Lung (tissue), 12 donors: ENCODE results near the gene DUSP22. TPM values are rescaled to one million over a fixed set of nuclear protein-coding genes. Genes with fewer than 3 reads are reported as not detected.

Source experiments
- ATAC-seq: fragments of 200-7000 bp; cut with Tn5 transposase; one replicate; pipeline ENCODE4 v1.9.1; 2020; ENCODE audit warnings: moderate number of reproducible peaks; ENCODE audit not compliant: insufficient read depth, low FRiP score
- DNase-seq, 3 donors: peaks; one replicate each; pipeline ENCODE4 v3.0.0-alpha.2; 2013 to 2017
- H3K27ac ChIP-seq, 2 donors: one replicate each; pipeline ENCODE4 v1.5.1; 2013; ENCODE audit warnings: mild to moderate bottlenecking in 2 of 2, moderate library complexity in 2 of 2, control low read depth in 1 of 2, inconsistent platforms in 1 of 2, low read depth in 1 of 2, low read length in 1 of 2
- H3K27me3 ChIP-seq, 3 donors: one replicate each; pipeline ENCODE4 v1.5.1; 2013; ENCODE audit warnings: low read length in 2 of 3; ENCODE audit not compliant: control insufficient read depth in 3 of 3, insufficient read depth in 3 of 3
- H3K36me3 ChIP-seq, 4 donors: one replicate each; pipeline ENCODE4 v1.5.1; 2013; ENCODE audit warnings: low read length in 4 of 4, mild to moderate bottlenecking in 1 of 4, moderate library complexity in 1 of 4; ENCODE audit not compliant: control insufficient read depth in 4 of 4, insufficient read depth in 4 of 4
- H3K4me1 ChIP-seq, 5 donors: one replicate each; pipeline ENCODE4 v1.5.1; 2013; ENCODE audit warnings: low read length in 5 of 5, mild to moderate bottlenecking in 2 of 5, moderate library complexity in 1 of 5; ENCODE audit not compliant: control insufficient read depth in 5 of 5, insufficient read depth in 5 of 5
- H3K4me3 ChIP-seq: one replicate; pipeline ENCODE4 v1.5.1; 2013; ENCODE audit warnings: mild to moderate bottlenecking, control low read depth, moderate library complexity
- H3K9ac ChIP-seq, 2 donors: one replicate each; pipeline ENCODE4 v1.5.1; 2013; ENCODE audit warnings: low read length in 2 of 2, control low read depth in 1 of 2; ENCODE audit not compliant: insufficient read depth in 1 of 2
- H3K9me3 ChIP-seq, 4 donors: one replicate each; pipeline ENCODE4 v1.5.1; 2013; ENCODE audit warnings: low read length in 3 of 4, mild to moderate bottlenecking in 1 of 4, moderate library complexity in 1 of 4; ENCODE audit not compliant: control insufficient read depth in 4 of 4, insufficient read depth in 3 of 4
- CTCF ChIP-seq: IDR thresholded peaks from 2 replicates; pipeline ENCODE4 v1.5.1; 2012; ENCODE audit warnings: mild to moderate bottlenecking; ENCODE audit errors: control extremely low read depth, extremely low read depth
- WGBS, 2 donors: extraction: QIAGEN DNeasy Blood & Tissue Kit; methylation state at CpG; one replicate each; pipeline ENCODE4 v1.1.7; 2013; 5-methylcytosine and 5-hydroxymethylcytosine counted together
- polyA plus RNA-seq, 2 donors: library from polyadenylated mRNA; stranded (reverse); fragments of 200-250 nt; gene quantifications; one replicate each; pipeline ENCODE4 v1.2.1, GENCODE V29; 2013
- total RNA-seq, 2 donors: library from RNA; depleted of rRNA in 1 of 2; stranded (reverse); fragments of >200 nt in 1 of 2; gene quantifications; one replicate each; pipeline ENCODE4 v1.2.1, GENCODE V29; 2014 to 2021
- donor health status: control.
- donor health status: control.
- donor health status: Bipolar disorder and iron deficiency.
- donor health status: healthy.
- donor health status: DM: yes; HTN: yes; CAD: no.

Gene DUSP22
- total and polyA plus RNA-seq, 4 donors = 38.9 to 51.1 (median 43.8) TPM

GRCh38 chr6:362924-363249, 70.6 kb downstream of the DUSP22 start:
- TF ChIP-seq CTCF = no peak
- peaks cover 0 to 5% (median 0%) of the 10 kb centered on the region in 3 donors for H3K27me3 ChIP-seq
- 88 to 92% methylated on average over 5 of the region's 5 CpGs for WGBS, 2 donors
- H3K4me3 ChIP-seq = no peak overlapping the region
- peaks cover 0 to 8% (median 2%) of the 10 kb centered on the region in 4 donors for H3K9me3 ChIP-seq
- ATAC-seq (no peak), DNase-seq (no peak)
- H3K27ac ChIP-seq = no peak overlapping the region
- no peak overlapping the region for H3K9ac ChIP-seq
- no peaks in the 10 kb centered on the region for H3K4me1 ChIP-seq
- no peaks in the 10 kb centered on the region for H3K36me3 ChIP-seq

- WGBS, 2 donors = 90 to 93% methylated on average over 12 of the region's 12 CpGs
- Histone ChIP-seq H3K9me3 (peaks cover 0 to 7% (median 2%) of the 10 kb centered on the region in 4 donors), H3K9ac (no peak overlapping the region), H3K27me3 (peaks cover 0 to 5% (median 0%) of the 10 kb centered on the region in 3 donors), H3K4me1 (no peaks in the 10 kb centered on the region), H3K4me3 (no peak overlapping the region), H3K27ac (no peak overlapping the region), H3K36me3 (no peaks in the 10 kb centered on the region)
- DNase-seq (no peak), ATAC-seq (no peak)
- TF ChIP-seq CTCF = no peak
Measured at GRCh38 chr6:363291-363690, 71.0 kb downstream of the DUSP22 start.

- Histone ChIP-seq H3K27me3 (peaks cover 0 to 5% (median 0%) of the 10 kb centered on the region in 3 donors), H3K4me1 (no peaks in the 10 kb centered on the region), H3K36me3 (no peaks in the 10 kb centered on the region), H3K27ac (no peak overlapping the region), H3K9ac (no peak overlapping the region), H3K9me3 (peaks cover 0 to 7% (median 2%) of the 10 kb centered on the region in 4 donors), H3K4me3 (no peak overlapping the region)
- ATAC-seq (no peak), DNase-seq (no peak)
- 91 to 94% methylated on average over 13 of the region's 13 CpGs for WGBS, 2 donors
- TF ChIP-seq CTCF = no peak
Measured at GRCh38 chr6:363909-364308, 71.6 kb downstream of the DUSP22 start.
